ENCODE data around the gene PHPT1.
"Not testable (repeated sequence)": the region's sequence is repeated elsewhere in the genome, so short reads cannot be mapped to it uniquely, and the experiment has no call there.

Gene PHPT1

GRCh38 chr9:136865768-136866103 is 16.5 kb downstream of the PHPT1 start:
- peak overlapping the region; percentile 85 for H3K4me2 ChIP-seq (ENCODE audit: insufficient read depth, low read length)
- DNase-seq: no peak
- H3K9ac ChIP-seq (ENCODE audit: low read depth, low read length): peak overlapping the region; percentile 85
- H3K27me3 ChIP-seq (ENCODE audit: insufficient read depth, low read length, poor library complexity): no peaks in the 10 kb centered on the region
- peaks cover 33% of the 10 kb centered on the region for H3K36me3 ChIP-seq (ENCODE audit: insufficient read depth, low read length)
- no peak; the same call in 2 of the 3 replicates for ATAC-seq (ENCODE audit: insufficient read depth, low read depth)
- H2AFZ ChIP-seq (ENCODE audit: low read depth, low read length): peak overlapping the region; percentile 85
- peaks cover 16% of the 10 kb centered on the region for H4K20me1 ChIP-seq (ENCODE audit: insufficient read depth, low read length)
- H3K4me1 ChIP-seq (ENCODE audit: insufficient read depth, low read length): peaks cover 28% of the 10 kb centered on the region
- TF ChIP-seq EZH2 (IDR thresholded peaks at IDR 0.05; ENCODE audit: borderline replicate concordance, low read depth, low read length, severe bottlenecking) (no peak), CTCF (IDR thresholded peaks at IDR 0.05; ENCODE audit: borderline replicate concordance, extremely low read depth, low read length, poor library complexity, severe bottlenecking) (no peak)
- H3K79me2 ChIP-seq (ENCODE audit: insufficient read depth, low read length): peaks cover 35% of the 10 kb centered on the region
- H3K27ac ChIP-seq (ENCODE audit: low read length): peak overlapping the region; percentile 77; the same call in 1 of the 2 replicates
- H3K4me3 ChIP-seq (ENCODE audit: low read depth in 1 of 2, low read length in 2 of 2): peak overlapping the region; percentile 88 to 97; a peak in 3 of 4 replicates
- no peaks in the 10 kb centered on the region for H3K9me3 ChIP-seq (ENCODE audit: insufficient read depth, low read length, severe bottlenecking)

DNA sequence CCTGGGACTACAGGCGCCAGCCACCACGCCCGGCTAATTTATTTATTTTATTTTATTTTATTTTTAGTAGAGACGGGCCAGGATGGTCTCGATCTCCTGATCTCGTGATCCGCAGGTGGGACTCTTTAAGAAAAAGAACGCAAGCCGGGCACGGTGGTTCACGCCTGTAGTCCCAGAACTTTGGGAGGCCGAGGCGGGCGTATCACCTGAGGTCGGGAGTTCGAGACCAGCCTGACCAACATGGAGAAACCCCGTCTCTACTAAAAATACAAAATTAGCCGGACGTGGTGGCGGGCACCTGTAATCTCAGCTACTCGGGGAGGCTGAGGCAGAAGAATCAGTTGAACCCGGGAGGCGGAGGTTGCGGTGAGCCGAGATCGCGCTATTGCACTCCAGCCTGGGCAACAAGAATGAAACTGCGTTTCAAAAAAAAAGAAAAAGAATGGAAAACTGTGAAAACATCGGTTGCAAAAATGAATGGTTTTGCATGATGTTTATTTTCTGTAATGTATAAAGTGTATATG is 17.8 kb downstream of the PHPT1 start:
- peak overlapping the region; percentile 51 to 97; a peak in 3 of 4 replicates for H3K4me3 ChIP-seq (ENCODE audit: low read depth in 1 of 2, low read length in 2 of 2)
- H3K27ac ChIP-seq (ENCODE audit: low read length); DNase-seq; H3K9me3 ChIP-seq (ENCODE audit: insufficient read depth, low read length, severe bottlenecking); H2AFZ ChIP-seq (ENCODE audit: low read depth, low read length); H3K27me3 ChIP-seq (ENCODE audit: insufficient read depth, low read length, poor library complexity); ATAC-seq (ENCODE audit: insufficient read depth, low read depth): not testable (repeated sequence)
- peaks cover 28% of the 10 kb centered on the region for H3K4me1 ChIP-seq (ENCODE audit: insufficient read depth, low read length)
- peak overlapping the region; percentile 85 for H3K9ac ChIP-seq (ENCODE audit: low read depth, low read length)
- H3K36me3 ChIP-seq (ENCODE audit: insufficient read depth, low read length): peaks cover 21% of the 10 kb centered on the region
- peak overlapping the region; percentile 85 for H3K4me2 ChIP-seq (ENCODE audit: insufficient read depth, low read length)
- H3K79me2 ChIP-seq (ENCODE audit: insufficient read depth, low read length): peaks cover 35% of the 10 kb centered on the region
- H4K20me1 ChIP-seq (ENCODE audit: insufficient read depth, low read length): peaks cover 16% of the 10 kb centered on the region

DNA sequence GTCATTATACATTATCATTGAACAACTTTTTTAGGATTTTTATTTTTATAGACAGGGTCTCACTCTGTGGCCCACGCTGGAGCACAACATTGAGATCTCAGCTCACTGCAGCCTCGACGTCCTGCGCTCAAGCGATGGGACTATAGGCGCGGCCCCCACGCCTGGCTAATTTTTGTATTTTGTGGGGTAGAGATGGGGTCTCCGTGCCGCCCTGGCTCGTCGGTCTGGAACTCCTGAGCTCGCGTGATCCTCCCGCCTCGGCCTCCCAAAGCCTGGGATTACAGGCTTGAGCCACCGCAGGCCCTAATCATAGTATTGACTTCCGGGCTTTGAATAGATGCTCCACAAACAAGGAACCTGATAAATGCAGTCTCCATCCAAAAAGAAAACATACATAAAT is 18.3 kb downstream of the PHPT1 start:
- H4K20me1 ChIP-seq (ENCODE audit: insufficient read depth, low read length): peaks cover 16% of the 10 kb centered on the region
- TF ChIP-seq CTCF (IDR thresholded peaks at IDR 0.05; ENCODE audit: borderline replicate concordance, extremely low read depth, low read length, poor library complexity, severe bottlenecking) (no peak), EZH2 (IDR thresholded peaks at IDR 0.05; ENCODE audit: borderline replicate concordance, low read depth, low read length, severe bottlenecking) (no peak)
- H3K36me3 ChIP-seq (ENCODE audit: insufficient read depth, low read length): peaks cover 16% of the 10 kb centered on the region
- H3K27me3 ChIP-seq (ENCODE audit: insufficient read depth, low read length, poor library complexity): no peaks in the 10 kb centered on the region
- H3K4me2 ChIP-seq (ENCODE audit: insufficient read depth, low read length): peak overlapping the region; percentile 85
- peaks cover 5% of the 10 kb centered on the region for H3K9me3 ChIP-seq (ENCODE audit: insufficient read depth, low read length, severe bottlenecking)
- no peak overlapping the region for H3K9ac ChIP-seq (ENCODE audit: low read depth, low read length)
- DNase-seq (no peak), ATAC-seq (ENCODE audit: insufficient read depth, low read depth) (no peak)
- H2AFZ ChIP-seq (ENCODE audit: low read depth, low read length): no peak overlapping the region
- peaks cover 35% of the 10 kb centered on the region for H3K79me2 ChIP-seq (ENCODE audit: insufficient read depth, low read length)
- peak overlapping the region in 1 of 2 experiments; percentile 97; a peak in 1 of 4 replicates for H3K4me3 ChIP-seq (ENCODE audit: low read depth in 1 of 2, low read length in 2 of 2)
- H3K4me1 ChIP-seq (ENCODE audit: insufficient read depth, low read length): peaks cover 28% of the 10 kb centered on the region
- no peak overlapping the region for H3K27ac ChIP-seq (ENCODE audit: low read length)

- H4K20me1 ChIP-seq (ENCODE audit: insufficient read depth, low read length): peaks cover 16% of the 10 kb centered on the region
- no peak overlapping the region for H2AFZ ChIP-seq (ENCODE audit: low read depth, low read length)
- H3K27ac ChIP-seq (ENCODE audit: low read length): no peak overlapping the region
- H3K79me2 ChIP-seq (ENCODE audit: insufficient read depth, low read length): peaks cover 35% of the 10 kb centered on the region
- peaks cover 28% of the 10 kb centered on the region for H3K4me1 ChIP-seq (ENCODE audit: insufficient read depth, low read length)
- H3K9me3 ChIP-seq (ENCODE audit: insufficient read depth, low read length, severe bottlenecking): peaks cover 9% of the 10 kb centered on the region
- no peak overlapping the region for H3K9ac ChIP-seq (ENCODE audit: low read depth, low read length)
- DNase-seq: no peak
- TF ChIP-seq CTCF (IDR thresholded peaks at IDR 0.05; ENCODE audit: borderline replicate concordance, extremely low read depth, low read length, poor library complexity, severe bottlenecking) (no peak), EZH2 (IDR thresholded peaks at IDR 0.05; ENCODE audit: borderline replicate concordance, low read depth, low read length, severe bottlenecking) (no peak)
- H3K4me3 ChIP-seq (ENCODE audit: low read depth in 1 of 2, low read length in 2 of 2): no peak overlapping the region
- peaks cover 11% of the 10 kb centered on the region for H3K36me3 ChIP-seq (ENCODE audit: insufficient read depth, low read length)
- ATAC-seq (ENCODE audit: insufficient read depth, low read depth): no peak
- H3K4me2 ChIP-seq (ENCODE audit: insufficient read depth, low read length): no peak overlapping the region
- H3K27me3 ChIP-seq (ENCODE audit: insufficient read depth, low read length, poor library complexity): no peaks in the 10 kb centered on the region
Measured at GRCh38 chr9:136867917-136868316, 18.7 kb downstream of the PHPT1 start.
